Measurements from ENCODE around the gene ARHGAP1. TPM values are rescaled to one million over a fixed set of nuclear protein-coding genes. Genes with fewer than 3 reads are reported as not detected.

The ARHGAP1 gene
- total RNA-seq, 3 donors from 2014 or later: 76.4 to 95.2 (median 90.6) TPM

DNA sequence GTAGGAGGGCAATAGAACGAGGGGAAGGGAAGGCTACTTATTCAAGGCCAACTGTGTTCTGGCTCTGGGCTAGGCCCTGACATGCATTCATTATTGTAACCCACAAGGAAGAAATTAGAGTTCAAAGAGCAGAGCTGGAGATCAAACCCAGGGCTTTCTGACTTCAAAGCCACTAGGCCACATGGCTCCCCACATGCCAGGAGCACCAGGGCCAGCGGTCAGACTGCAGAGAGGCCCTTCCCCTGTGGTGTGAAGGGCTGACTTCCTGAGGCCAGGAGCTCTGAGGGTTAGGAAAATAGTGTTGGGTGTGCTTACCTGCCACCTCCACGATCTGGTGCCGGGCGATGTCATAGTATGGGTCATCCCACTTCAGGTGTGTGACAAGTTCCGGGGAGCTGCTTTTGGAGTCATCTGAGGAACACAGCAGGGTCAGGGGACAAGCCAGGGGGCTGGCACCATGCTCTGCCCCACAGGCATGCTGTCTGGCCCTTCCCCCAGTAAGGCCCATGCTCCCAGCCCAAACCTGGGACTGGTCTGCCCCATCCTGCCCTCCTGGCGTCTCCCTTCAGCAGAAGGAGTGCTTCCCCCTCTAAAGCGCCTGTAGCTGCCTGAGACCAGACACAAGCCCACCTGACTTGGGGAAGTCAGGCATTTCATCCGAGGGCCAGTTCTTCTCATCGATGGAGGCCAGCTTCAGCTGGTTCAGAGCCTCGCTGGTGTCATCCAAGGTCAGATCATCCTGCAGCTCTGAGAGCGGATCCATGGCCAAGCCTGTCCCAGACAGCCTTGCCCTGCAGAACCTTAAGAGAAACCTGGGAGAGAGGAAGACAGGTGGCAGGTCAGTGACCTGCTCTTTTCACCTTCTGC, 4.8 kb downstream of the ARHGAP1 start:
- TF ChIP-seq, protein P1, sequence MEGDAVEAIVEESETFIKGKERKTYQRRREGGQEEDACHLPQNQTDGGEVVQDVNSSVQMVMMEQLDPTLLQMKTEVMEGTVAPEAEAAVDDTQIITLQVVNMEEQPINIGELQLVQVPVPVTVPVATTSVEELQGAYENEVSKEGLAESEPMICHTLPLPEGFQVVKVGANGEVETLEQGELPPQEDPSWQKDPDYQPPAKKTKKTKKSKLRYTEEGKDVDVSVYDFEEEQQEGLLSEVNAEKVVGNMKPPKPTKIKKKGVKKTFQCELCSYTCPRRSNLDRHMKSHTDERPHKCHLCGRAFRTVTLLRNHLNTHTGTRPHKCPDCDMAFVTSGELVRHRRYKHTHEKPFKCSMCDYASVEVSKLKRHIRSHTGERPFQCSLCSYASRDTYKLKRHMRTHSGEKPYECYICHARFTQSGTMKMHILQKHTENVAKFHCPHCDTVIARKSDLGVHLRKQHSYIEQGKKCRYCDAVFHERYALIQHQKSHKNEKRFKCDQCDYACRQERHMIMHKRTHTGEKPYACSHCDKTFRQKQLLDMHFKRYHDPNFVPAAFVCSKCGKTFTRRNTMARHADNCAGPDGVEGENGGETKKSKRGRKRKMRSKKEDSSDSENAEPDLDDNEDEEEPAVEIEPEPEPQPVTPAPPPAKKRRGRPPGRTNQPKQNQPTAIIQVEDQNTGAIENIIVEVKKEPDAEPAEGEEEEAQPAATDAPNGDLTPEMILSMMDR (IDR thresholded peaks at IDR 0.05): no peak
- Histone ChIP-seq H3K36me3 (ENCODE audit: low read depth) (peaks cover 13% of the 10 kb centered on the region), H3K4me1 (ENCODE audit: low read depth) (peaks cover 11% of the 10 kb centered on the region)

DNA sequence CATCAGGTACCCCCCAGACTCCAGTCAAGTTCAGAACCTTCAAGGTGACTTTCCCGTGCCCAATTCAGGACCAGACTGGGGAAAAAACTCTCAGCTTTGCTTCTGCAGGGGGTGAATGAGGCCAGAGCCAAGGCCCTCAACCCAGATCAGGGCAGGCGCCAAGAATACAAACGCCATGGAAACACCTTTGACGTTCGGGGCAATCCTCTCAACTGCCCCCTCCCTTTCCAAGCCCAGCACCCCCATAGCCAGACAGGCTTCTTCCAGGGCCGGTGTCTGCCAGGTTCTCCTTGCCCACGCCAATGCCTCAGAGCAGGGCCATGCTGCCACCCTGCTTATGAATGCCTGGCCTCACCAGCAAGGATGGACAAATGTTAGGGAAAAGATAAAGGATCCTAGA, 5.8 kb downstream of the ARHGAP1 start:
- no peaks in the 10 kb centered on the region for H3K9me3 ChIP-seq
- peaks cover 13% of the 10 kb centered on the region for H3K36me3 ChIP-seq (ENCODE audit: low read depth)
- DNase-seq (no peak), ATAC-seq (no peak)
- H3K4me1 ChIP-seq (ENCODE audit: low read depth): peaks cover 9% of the 10 kb centered on the region
- intact Hi-C loops (cut with DNase I, micrococcal nuclease): no loop called here
- TF ChIP-seq, protein P1 (IDR thresholded peaks at IDR 0.05): no peak
- H3K4me3 ChIP-seq: no peak overlapping the region

More for the DNA sequence above, 4.8 kb downstream of the ARHGAP1 start:
- no peak for ATAC-seq
- no peak overlapping the region for H3K4me3 ChIP-seq
- H3K9me3 ChIP-seq: no peaks in the 10 kb centered on the region
- no peak for DNase-seq
- intact Hi-C loops (cut with DNase I, micrococcal nuclease): no loop called here

DNA sequence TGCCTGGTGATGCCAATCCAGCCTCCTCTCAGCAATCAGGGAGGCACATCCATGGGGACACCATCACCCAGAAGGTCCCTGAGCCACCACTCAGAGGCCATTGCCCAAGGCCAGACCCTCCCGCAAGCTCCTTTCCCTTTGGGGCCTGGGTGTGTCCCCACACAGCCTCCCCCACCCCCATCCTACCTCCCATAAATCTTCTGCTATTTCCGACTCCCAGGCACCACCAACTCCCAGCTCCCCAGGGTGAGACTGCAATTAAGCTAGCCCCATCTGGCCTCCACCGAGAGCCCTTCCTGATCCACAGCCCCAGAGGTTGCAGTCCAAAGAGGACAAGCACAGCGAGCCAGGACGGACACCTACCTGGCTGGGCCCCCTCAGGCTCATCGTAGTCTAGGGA, 6.3 kb downstream of the ARHGAP1 start:
- H3K4me1 ChIP-seq (ENCODE audit: low read depth): peaks cover 4% of the 10 kb centered on the region

DNA sequence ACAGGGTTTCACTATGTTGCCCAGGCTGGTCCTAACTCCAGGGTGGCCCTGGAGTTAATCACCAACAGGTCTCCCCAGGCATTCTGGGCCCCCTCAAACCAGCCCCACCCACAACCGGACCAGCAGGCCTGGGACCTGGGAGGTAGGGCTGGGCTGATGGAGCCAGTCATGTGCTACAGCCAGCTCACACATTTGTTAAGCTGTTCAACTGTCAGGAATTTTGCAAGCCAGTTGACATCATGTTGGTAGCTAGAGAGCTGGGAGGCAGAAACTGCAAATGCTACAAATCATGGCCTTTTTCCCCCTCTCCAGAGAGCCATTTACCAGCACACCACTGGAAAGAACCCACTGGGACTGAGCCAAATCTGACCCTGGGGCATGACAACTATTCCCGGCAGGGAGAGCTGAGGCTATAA, 6.8 kb downstream of the ARHGAP1 start:
- H3K4me1 ChIP-seq (ENCODE audit: low read depth): no peaks in the 10 kb centered on the region
- H3K4me3 ChIP-seq: no peak overlapping the region
- H3K9me3 ChIP-seq: no peaks in the 10 kb centered on the region
- no peak for ATAC-seq
- DNase-seq: no peak
- TF ChIP-seq, protein P1 (IDR thresholded peaks at IDR 0.05): no peak
- intact Hi-C loops (cut with DNase I, micrococcal nuclease): no loop called here
- peaks cover 13% of the 10 kb centered on the region for H3K36me3 ChIP-seq (ENCODE audit: low read depth)

More for the DNA sequence above, 6.3 kb downstream of the ARHGAP1 start:
- ATAC-seq (no peak), DNase-seq (no peak)
- H3K9me3 ChIP-seq: no peaks in the 10 kb centered on the region
- TF ChIP-seq, protein P1 (IDR thresholded peaks at IDR 0.05): no peak
- no peak overlapping the region for H3K4me3 ChIP-seq
- intact Hi-C loops (cut with DNase I, micrococcal nuclease): no loop called here
- peaks cover 13% of the 10 kb centered on the region for H3K36me3 ChIP-seq (ENCODE audit: low read depth)

DNA sequence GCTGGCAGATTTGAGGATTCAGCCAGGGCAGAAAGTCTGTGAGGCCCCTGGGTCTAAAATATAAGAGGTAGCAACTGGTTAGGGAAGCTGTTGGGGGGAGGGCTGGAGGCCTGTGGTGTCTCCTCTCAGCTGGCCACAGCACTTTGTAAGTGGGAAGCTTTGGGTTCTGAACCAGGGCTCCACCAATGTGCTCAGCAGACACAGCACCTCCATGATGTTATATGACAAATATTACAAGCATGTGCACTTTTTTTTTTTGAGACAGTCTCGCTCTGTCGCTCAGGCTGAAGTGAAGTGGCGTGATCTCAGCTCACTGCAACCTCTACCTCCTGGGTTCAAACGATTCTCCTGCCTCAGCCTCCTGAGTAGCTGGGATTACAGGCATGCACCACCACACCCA, 8.0 kb downstream of the ARHGAP1 start:
- intact Hi-C loops (cut with DNase I, micrococcal nuclease): no loop called here
- H3K4me3 ChIP-seq: no peak overlapping the region
- H3K36me3 ChIP-seq (ENCODE audit: low read depth): peaks cover 13% of the 10 kb centered on the region
- TF ChIP-seq, protein P1 (IDR thresholded peaks at IDR 0.05): no peak
- H3K4me1 ChIP-seq (ENCODE audit: low read depth): no peaks in the 10 kb centered on the region
- no peaks in the 10 kb centered on the region for H3K9me3 ChIP-seq
- no peak for DNase-seq
- no peak for ATAC-seq
